Jurkat, Clone E6-1 (cell line): ENCODE results near the gene PID1.

ENCODE experiments used
- DNase-seq: peaks from one replicate; pipeline ENCODE4 v3.0.0-alpha.2; 2011; ENCODE audit warnings: low read depth, low spot score
- H3K4me3 ChIP-seq: 2 replicates; pipeline ENCODE4 v1.5.1; 2011; ENCODE audit warnings: mild to moderate bottlenecking, low read length, control low read depth, moderate library complexity

The PID1 gene

GRCh38 chr2:229057976-229058553 is 213.0 kb downstream of the PID1 start:
- H3K4me3 ChIP-seq: no peak overlapping the region
- no peak for DNase-seq

- no peak overlapping the region for H3K4me3 ChIP-seq
- DNase-seq: no peak
Observed at GRCh38 chr2:229054311-229054710, 216.8 kb downstream of the PID1 start.

DNA sequence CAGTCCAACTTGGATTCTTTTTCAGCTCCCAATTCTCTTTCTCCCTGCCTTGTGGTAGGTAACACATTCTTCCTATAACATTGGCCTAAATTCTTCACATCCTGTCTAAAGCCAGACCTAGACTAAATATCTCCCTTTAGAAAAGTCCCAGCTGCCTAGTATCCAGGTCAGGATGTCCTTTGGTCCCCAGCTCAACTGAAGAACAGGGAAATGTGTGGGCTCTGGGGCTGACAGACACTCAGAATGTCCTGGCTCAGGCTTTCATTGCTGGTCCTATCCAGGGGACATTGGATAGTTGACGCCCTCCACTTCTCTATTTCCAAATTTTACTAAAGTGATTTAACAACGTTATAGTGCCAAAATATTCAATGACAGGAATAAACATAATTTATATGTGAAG is 219.3 kb downstream of the PID1 start:
- no peak overlapping the region for H3K4me3 ChIP-seq
- DNase-seq: no peak

DNA sequence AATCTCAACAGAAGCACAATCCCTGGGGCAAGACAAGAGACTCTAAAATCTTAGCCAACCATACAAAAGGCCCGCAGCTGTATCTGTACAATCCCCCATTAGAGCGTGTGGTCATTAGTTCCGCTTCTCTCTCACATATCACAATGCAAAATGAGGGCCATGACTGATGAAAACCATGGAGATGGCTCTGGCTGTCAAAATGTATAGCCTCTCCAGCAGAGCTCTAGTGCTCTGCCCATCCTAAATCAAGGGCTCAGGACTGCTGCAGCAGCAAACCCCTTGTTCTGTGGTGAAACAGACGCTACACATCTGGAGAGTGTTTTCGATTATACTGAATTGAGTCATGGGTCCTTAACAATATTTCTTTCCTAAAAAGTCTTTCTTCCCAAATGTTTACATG is 221.0 kb downstream of the PID1 start:
- no peak overlapping the region for H3K4me3 ChIP-seq
- DNase-seq: no peak

- DNase-seq: no peak
- no peak overlapping the region for H3K4me3 ChIP-seq
Observed at GRCh38 chr2:229048134-229048533, 223.0 kb downstream of the PID1 start.

DNA sequence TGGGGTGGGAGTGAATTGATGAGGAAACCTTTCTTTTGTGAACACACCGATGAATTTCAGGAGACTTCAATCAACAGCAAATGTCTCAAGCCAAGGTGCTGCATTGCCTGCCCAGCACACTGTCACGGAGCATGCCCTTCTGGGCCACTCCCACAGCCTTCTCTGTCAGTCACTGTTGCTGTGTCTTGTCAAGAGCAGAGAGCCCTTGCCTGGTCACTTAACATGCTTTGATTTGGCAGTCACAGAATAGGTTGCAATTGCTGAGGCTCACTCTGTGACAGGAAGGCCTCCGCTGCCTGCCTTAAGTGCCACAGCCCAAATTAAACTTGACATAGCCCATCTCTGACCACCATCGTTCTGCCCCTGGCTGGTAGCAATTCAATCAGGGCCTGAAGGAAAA is 225.4 kb downstream of the PID1 start:
- no peak overlapping the region for H3K4me3 ChIP-seq
- no peak for DNase-seq

GRCh38 chr2:229044581-229044980 is 226.5 kb downstream of the PID1 start:
- no peak overlapping the region for H3K4me3 ChIP-seq
- no peak for DNase-seq

DNA sequence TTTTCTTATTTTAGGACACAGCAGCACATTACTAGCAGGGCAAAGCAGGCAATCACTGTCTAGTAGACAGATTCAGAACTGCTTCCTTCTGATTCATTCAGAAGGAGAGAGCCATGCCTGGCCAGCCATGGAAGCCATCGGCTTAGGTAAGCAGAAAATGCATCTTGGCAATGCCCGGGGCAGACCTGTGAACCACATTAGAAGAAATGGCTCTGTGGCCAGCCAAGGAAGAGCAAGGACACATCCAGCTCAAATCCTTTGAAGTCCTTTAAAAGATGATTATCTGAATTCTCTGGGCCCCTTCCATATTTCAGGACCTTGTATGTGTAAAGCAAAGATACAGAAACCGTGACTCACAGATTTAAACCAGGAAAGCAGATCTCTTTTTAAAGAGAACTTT is 227.4 kb downstream of the PID1 start:
- no peak overlapping the region for H3K4me3 ChIP-seq
- DNase-seq: no peak

DNA sequence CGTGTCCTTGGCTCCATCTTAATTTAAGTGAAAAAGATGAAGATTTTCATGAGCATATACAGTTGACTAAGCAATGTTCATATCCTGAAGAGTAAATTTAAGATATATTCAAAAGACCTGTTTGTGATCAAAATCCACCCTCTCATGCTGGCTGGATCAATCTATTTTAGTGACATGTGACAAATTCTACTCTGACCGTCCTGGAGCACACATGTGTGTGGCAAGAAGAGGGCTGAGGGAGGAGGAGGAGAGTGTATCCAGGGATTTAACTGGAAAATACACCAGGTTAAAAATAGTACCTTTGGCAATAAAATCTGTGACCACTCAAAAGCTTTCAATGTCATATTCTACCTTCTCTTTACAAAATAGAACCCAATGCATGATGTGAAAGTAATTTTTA is 228.7 kb downstream of the PID1 start:
- DNase-seq: no peak
- no peak overlapping the region for H3K4me3 ChIP-seq

DNA sequence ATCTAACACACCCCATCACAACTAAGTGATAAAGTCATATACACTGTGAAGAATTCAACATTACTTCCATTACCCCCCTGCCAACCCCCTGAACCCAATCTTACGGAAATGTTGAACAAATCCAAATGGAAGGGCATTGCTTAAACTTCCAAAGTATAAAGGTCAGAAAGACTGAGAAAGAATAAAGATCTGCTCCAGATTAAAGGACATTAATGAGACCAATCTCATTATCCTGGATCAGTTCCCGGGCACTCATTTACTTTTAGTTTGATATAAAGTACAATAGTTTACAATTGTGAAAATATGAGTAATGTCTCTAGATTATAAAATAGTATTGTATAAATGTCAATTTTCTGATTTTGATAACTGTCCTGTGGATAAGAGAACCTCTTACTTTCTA is 229.4 kb downstream of the PID1 start:
- no peak overlapping the region for H3K4me3 ChIP-seq
- DNase-seq: no peak

DNA sequence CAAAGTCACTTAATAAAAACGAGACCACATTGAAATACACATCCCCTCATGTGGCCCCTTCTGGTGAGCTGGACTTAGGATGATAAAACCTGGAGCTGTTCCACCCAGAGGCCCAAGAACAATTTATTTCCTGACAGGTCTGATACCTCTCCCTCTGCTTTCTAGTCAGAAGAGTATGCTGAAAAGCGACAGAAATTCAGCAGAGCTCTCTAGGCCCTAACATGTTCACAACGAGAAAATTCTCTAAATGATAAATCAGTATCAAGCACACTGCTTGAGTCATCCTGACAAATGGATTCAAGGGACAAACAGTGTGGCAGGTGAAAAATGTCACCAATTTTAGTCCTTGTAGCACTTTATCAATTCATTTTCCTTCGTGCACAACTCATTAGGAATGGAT is 233.5 kb downstream of the PID1 start:
- no peak for DNase-seq
- H3K4me3 ChIP-seq: no peak overlapping the region

DNA sequence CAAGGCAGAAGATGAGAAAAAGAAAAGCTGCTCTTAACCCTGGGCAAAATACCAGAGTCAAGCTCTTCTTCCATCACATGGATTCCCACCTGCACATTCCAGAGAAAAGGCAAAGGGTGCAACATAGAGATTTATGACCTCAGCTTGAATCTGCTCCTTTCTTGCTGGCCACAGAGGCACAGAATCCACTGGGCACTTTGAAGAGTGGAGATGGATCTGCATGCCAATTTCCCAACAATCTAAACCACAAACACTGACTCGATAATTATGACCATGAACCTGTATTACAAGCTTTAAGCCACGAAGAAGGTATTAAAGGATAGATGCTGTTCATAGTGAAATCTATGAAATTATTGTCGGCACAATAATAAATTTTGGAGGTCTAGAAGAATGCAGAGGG is 237.3 kb downstream of the PID1 start:
- DNase-seq: no peak
- H3K4me3 ChIP-seq: no peak overlapping the region

DNA sequence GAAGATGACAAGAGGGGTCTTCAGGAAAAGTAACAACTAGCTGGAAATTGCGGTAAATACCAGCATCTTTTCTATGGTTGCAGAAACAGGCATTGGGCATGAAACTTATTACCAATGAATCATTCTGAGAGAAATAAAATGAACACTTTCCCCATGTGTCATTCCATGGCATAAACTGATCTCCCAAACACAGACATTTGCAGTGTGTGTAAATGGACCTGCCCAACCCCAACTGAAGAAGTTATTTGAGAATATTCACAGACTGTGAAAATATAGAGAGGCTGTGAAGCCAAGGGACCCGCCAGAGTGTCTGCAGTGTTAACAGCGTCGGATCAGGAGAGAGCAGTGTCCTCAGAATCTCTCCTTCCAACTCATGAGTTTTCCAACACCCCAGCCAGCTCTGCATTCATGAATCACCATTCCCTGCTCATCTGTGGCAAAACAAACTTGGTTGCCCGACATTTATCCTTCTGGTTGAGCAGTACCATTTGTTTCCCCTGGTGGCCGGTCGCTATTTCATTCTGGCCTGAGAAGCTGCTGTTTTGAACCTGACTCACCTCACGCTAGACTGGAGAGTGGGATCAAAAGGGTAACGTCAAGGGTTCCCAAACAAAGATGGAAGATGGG is 238.4 kb downstream of the PID1 start:
- no peak overlapping the region for H3K4me3 ChIP-seq
- no peak for DNase-seq

- no peak for DNase-seq
- no peak overlapping the region for H3K4me3 ChIP-seq
Observed at GRCh38 chr2:229027353-229028105, 243.6 kb downstream of the PID1 start.

DNA sequence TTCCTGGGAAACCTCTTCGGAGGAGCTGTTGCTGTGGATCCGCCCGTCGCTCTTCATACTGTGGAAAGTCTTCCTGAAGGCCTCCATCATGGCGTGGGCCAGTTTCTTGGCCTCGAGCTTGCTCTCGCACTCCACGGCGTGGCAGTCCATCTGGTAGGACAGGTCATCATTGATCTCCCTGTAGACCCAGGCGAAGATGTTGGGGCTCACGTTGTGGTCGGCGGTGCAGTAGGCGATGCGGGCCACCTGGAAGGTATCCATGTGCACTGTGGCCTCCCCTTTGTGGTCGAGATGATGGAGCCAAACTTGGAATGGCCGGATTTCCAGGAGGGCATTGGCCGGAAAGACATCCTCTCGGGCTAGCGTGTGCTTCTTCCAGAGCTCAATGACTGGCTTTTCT is 245.4 kb downstream of the PID1 start:
- no peak overlapping the region for H3K4me3 ChIP-seq

DNA sequence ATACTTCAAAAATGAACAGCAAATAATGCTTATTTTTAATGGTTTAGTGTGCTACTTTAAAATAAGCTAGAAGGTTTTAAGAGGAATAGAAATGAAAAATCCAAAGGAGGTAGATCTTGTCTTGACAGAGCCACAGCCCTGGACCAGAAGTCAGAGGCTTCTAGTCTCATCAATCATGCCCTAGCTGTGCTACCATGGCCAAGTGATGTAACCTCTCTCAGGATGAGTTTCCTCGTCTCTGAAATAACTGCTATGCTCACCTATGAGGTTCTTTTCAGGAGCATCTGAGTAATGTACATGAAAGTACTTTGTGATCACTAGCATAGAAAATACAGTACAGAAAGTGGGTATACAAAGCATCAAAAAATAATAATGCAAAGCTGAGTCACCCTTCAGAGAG is 248.4 kb downstream of the PID1 start:
- no peak overlapping the region for H3K4me3 ChIP-seq
- no peak for DNase-seq

More for the DNA sequence above, 245.4 kb downstream of the PID1 start:
- DNase-seq: no peak

- no peak for DNase-seq
- H3K4me3 ChIP-seq: no peak overlapping the region
Observed at GRCh38 chr2:229022071-229022470, 249.0 kb downstream of the PID1 start.

DNA sequence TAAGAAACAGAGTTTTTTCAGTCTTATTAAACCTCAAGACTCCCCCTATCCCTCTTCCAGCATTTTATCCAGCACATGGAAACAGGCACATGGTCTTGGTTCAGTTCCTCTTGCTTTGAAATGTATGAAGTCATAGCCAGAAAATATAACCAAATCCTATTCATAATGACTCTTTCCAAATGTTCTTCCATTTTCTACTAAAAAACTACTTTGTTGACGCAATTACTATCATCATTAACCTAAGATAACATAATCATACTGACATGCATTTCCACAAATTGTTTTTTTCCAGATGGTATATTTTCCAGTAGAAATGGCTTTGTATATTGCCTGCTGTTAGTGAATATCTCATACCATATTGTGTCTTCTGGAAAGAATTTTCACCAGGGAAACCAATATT is 261.3 kb downstream of the PID1 start:
- no peak overlapping the region for H3K4me3 ChIP-seq
- DNase-seq: no peak

DNA sequence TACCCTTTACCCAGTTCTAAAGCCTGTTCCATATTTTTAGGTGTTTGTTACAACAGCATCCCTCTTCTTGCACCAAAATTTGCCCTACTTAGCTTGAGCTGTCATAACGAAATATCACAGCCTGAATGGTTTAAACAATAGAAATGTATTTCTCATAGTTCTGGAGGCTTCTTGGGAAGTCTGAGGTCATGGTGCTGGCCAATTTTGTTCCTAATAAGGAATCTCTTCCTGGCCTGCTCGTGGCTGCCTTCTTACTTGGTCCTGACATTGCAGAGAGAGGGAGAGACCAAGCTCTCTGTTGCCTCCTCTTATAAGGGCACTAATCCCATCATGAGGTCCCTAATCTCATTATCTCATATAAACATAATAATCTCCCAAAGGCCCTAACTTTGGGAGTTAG is 267.8 kb downstream of the PID1 start:
- no peak overlapping the region for H3K4me3 ChIP-seq

DNA sequence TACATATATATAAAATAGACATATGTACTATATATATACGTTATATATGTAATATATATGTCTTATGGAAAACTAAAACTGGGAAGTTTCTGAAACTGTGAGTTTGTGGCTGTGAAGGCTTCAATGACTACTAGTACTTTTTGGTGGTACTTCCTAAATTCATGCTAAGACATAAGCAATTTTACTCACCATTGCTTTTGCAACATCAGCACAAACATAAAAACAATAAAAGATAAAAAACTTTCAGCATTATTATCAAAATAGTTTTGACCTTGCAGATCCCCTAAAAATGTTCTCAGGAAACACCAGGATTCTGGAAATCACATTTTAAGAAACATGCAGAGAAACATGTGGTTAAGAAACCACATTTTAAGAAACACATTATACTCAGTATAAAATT is 269.9 kb downstream of the PID1 start:
- no peak for DNase-seq

More for the DNA sequence above, 267.8 kb downstream of the PID1 start:
- DNase-seq: no peak

DNA sequence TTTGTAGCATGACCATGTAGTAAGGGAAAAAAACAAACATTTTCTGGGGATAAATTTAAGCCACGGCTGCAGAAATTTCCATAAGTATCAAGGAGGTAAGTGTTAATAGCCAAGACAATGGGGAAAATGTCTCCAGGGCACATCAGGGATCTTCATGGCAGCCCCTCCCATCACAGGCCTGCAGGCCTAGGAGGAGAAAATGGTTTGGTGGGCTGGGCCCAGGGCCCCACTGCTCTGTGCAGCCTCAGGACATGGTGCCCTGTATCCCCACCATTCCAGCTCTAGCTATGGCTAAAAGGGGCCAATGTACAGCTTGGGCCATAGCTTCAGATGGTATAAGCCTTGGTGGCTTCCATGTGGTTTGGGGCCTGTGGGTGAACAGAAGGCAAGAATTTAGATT is 271.8 kb downstream of the PID1 start:
- H3K4me3 ChIP-seq: no peak overlapping the region
- DNase-seq: no peak

More for the DNA sequence above, 269.9 kb downstream of the PID1 start:
- H3K4me3 ChIP-seq: no peak overlapping the region
